COR-L47 (cell line): ENCODE data around the gene SLC25A12.
"Not testable (repeated sequence)": the region's sequence is repeated elsewhere in the genome, so short reads cannot be mapped to it uniquely, and the experiment has no call there.

ENCODE experiments used
- DNase-seq: peaks from one replicate; lab custom pipeline; 2025; lab: John Stamatoyannopoulos, UW

The SLC25A12 gene

GRCh38 chr2:171824086-171824485 lies 70.0 kb downstream of the SLC25A12 start:
- no peak for DNase-seq

DNA sequence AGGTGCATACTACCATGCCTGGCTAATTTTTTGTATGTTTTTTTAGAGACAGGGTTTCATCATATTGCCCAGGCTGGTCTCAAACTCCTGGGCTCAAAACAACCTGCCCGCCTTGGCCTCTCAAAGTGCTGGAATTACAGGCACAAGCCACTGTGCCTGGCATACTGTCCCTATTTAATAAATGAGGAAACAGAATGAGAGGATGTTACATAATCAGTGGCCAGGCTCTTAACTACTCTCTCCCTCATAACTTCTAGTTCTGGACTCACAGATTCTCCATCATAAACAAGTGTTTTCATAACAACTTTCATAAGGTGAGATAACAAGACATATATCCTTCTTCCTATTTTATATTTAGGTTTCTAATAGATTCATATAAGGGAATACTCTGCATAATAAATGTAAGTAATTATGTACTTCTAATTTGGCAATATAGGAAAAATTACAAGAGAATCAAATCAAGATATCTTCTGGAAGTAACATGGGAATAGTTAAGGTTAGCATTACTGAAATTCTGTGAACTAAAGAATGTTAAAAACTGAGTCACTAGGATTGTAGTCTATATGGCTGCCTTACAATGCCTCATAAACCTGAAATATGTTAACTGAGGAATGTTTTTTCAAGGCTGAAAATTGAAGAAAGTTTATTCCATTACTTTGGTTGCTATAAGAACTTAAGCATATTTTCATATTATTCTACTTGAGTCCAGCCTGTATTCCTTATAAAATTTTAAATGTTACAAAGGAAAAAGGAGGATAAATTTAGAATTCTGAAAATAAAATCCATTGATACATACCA lies 71.3 kb downstream of the SLC25A12 start:
- no peak for DNase-seq

DNA sequence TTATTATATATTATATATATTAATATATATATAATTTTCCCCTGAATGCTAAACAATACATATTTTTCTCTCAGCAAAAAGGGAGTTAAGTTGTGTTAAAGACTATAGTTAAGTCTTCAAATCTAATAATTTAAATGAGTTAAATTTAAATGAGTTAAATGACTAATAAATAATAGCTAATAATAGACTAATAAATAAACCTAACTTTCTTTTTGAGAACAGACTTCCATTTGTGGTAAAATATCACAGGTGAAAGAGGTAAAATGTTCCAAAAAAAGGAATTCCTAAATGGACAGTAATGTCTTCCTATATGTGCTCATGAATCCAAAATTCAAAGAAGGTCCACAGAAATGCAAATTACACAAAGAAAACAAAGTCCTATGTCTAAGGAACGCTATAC lies 74.6 kb downstream of the SLC25A12 start:
- DNase-seq: no peak

- DNase-seq: no peak
Observed at GRCh38 chr2:171814883-171815282, 79.2 kb downstream of the SLC25A12 start.

DNA sequence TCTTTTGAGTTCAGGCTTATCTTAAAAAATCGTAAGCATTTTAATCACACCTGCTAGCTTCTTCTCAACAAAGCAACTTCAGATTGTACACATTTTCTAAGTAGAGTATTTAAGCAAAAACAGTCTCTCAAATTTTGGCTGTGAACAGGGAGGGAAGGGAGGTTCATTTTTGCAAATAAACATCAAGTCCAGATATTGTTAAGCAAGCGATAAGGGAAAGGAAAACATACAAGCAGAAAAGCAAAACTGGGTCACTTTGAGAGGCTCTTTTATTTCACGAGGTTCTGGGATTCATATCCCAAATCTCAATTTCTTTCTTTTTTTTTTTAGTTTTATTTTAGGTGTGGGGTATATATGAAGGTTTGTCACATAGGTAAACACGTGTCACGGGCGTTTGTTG lies 79.9 kb downstream of the SLC25A12 start:
- DNase-seq: no peak

DNA sequence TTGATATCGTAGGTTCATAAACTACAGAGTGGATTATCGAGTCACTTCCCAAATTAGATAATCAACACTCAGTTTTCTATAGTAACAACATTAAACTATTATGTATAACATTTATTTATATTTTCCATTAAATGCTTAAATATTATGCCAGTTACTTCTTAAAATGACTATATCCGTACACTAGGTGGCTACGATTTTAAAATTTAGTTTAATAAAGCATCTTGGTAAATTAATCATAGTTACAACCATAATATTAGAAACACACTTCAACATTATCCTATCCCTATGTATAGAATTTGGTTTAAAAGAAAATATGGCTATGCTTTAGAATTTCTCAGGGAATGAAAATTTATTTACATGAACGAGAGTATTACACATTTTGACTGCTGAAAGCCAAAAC lies 80.3 kb downstream of the SLC25A12 start:
- DNase-seq: no peak

GRCh38 chr2:171813126-171813525 lies 80.9 kb downstream of the SLC25A12 start:
- no peak for DNase-seq

GRCh38 chr2:171811245-171811628 lies 82.8 kb downstream of the SLC25A12 start:
- peak; percentile 55 for DNase-seq

DNA sequence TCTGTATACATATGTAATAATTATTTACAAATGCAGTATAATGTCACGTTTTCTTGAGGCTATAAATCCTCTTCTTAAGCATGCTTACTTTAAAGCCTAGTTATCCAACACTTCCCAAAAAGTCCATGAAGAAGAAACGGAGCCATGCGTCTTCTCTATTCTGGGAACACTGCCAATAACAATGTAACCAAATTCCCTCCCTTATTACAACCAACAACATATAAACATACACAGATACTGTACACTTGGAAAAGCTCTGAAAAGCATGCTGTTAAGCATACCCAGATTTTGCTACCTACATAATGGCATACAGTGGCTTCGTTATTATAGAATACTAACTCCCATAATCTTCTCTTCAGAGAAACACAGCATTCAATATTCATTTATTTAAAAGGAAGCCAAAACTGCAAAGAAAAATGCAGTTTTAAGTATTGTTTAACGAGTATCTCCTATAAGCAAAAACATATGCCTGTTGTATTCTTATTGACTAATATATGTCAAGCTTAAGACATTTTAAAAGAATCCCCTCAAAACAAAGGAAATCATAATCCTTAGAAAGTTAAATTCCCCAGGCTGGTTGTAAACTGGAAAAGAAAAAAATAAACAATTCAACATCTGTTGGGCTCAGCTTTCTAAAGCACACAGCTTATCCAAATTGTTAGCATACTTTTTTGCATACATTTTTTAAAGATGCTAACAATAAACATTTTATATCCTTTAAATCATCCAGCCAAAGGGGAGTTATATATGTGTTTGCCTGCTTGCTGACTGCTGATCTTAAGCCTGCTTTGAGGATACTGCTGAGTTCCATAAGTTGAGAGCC lies 83.4 kb downstream of the SLC25A12 start:
- peak; percentile 75 for DNase-seq

DNA sequence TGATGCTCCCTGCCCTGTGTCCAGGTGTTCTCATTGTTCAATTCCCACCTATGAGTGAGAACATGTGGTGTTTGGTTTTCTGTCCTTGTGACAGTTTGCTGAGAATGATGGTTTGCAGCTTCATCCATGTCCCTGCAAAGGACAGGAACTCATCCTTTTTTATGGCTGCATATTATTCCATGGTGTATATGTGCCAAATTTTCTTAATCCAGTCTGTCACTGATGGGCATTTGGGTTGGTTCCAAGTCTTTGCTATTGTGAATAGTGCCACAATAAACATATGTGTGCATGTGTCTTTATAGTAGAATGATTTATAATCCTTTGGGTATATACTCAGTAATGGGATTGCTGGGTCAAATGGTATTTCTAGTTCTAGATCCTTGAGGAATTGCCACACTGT lies 85.2 kb downstream of the SLC25A12 start:
- not testable (repeated sequence) for DNase-seq

GRCh38 chr2:171807831-171808393 lies 86.1 kb downstream of the SLC25A12 start:
- no peak for DNase-seq

DNA sequence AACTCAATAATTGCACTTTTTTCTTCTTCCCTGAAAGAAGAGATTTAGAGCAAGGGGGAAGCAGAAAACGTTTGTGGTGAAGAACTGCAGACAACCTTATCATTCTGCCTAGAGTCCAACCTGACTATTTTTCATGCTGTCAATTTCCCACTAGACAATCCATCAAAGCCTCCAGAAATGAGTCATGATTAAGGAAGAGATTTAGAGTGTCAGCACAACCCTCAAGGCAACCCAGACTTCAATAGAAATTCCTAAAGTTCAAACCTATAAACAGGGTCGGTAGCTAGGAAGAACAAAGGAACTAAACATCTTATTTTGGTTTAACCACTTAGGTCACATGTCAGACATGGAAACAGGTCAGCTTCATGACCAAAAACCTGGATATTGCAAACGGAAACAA lies 86.9 kb downstream of the SLC25A12 start:
- no peak for DNase-seq

- no peak for DNase-seq
Observed at GRCh38 chr2:171804456-171804855, 89.6 kb downstream of the SLC25A12 start.

DNA sequence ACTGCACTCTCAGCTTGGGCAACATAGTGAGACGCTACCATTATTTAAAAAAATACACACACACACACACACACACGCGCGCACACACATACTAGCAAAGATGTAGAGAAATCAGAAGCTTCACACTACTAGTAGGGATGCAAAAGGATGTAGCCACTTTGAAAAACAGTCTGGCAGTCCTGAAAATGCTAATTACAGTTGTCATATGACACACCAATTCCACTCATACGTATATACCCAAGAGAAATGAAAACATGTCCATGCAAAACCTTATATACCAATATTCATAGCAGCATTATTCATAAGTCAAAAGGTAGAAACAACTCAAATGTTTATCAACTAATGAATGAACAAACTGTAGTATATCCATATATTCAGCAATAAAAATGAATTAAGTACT lies 90.3 kb downstream of the SLC25A12 start:
- DNase-seq: no peak

DNA sequence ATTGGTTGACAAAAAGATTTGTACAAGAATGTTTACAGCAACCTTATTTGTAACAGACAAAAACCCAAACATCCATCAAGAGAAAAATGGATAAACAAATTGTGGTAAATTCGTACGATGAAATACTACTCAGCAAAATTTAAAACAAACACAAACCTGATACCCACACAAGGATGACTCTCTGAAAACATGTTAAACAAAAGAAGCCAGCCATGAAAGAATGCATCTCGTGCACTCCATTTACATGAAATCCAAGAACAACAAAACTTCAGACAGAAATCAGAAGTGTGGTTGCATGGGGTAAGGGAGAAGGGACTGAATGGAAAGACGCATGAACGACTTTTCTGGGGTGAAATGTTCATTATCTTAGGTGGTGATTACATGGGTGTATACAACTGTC lies 93.4 kb downstream of the SLC25A12 start:
- DNase-seq: no peak

DNA sequence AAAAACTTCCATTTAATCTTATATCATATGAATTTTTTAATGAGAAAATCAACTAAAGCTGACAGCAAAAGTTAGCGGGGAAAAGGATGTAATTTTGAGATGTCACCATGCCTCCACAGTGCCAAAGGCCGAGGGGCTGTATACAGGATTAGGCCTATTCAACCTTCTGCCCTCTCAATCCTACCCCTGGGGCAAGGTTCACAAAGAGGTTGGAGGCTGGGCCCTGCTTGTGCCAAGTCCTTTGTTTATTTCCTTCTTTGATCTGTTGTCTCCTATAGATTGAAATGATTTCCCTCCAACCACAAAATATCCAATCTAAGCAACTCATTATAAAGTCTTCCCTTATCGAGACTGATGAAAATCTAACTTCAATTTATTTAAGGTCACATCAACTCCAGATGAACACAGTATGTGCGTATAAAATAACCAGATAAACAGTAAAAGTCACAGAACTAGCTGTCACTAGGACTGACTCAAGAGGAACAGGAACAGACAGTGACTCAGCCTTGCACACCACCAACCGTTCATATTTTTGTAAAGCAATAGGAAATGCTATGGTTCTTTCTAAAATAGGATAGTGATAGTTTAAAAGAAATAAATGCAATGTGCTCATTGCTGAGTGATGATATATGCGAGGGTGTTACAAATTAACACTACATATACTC lies 95.8 kb downstream of the SLC25A12 start:
- DNase-seq: no peak

GRCh38 chr2:171794918-171795317 lies 99.1 kb downstream of the SLC25A12 start:
- no peak for DNase-seq

DNA sequence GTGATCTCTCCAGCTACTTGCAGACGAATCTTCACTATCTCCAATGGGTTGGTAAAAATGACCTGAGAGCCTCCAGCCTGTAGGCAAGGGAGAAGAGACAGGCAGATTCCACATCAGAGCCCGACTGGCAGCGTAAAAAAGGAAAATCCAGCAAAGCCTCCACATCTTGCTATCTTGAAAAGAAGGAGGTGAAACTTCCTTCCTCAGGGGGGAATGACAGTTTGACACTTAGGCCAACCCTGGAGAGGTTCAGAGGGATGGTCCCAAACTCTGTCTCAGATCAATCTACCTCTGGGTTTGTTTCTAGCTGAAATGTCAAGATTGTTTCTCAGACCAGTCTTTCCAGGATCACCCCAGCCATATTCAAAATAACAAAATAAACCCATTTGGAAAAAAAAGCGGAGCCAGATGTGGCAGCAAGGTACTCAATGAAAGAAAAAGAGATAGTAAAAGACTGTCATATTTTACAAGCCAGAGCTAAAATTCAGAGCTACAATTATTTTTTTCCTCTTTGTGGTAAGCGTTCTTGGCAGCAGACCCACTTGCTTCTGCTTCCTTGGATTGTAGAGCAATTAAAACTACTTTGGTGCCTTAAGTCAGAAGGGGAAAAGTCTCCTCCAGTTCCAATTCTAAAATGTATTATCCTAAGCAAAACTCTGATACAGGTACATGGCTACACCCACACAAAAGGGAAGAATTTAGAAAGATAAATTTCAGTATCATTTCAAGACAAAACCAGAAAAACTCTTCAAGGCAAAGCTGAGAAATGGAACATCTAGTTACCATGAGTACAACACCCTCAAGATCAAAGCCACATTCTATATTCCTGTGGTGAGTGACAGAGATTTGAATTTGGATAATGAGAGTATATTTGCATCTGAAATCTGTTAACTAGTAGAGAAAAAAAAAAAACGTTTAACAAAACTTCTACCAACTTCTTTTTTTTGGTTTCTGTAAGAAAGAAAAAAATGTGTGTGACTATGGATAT lies 100.1 kb downstream of the SLC25A12 start:
- no peak for DNase-seq

DNA sequence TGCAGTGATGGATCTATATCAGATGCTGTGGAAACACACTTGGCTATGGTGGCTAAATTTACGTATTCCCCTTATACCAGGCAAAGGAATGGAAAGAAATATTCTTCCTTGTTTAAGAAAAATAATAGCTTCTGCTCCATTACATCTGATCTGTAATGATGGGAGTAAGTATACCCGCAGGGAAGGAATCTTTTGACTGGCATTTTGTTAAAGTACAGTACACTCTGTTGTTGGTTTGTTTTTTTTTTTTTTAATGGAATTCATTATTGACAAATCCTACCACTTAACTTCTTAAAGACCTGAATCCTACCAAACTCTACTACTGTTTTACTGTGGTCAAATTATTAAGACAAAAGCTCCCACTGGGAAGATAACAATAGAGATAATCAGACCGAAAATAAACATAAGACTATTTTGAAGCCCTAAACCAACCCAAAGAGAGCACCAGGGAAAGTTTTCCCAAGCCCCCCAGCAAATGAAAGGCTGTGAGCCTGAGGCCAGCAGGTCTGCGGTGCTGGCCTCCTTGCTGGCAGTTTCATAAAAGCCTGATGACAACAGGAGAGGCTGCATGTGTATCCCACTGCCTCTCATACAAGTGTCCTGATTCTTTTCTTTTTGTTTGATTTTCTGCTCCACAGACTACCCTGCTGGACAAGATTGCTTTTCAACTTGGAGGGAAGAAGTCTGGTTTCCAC lies 101.0 kb downstream of the SLC25A12 start:
- DNase-seq: no peak

- no peak for DNase-seq
Observed at GRCh38 chr2:171792157-171792556, 101.9 kb downstream of the SLC25A12 start.

GRCh38 chr2:171791361-171791760 lies 102.7 kb downstream of the SLC25A12 start:
- no peak for DNase-seq
